ENCODE results near the gene WWOX. TPM values are rescaled to one million over a fixed set of nuclear protein-coding genes. Genes with fewer than 3 reads are reported as not detected.

WWOX gene
- total and polyA plus RNA-seq, 2 experiments from 2014 or later: 22.1 to 123 TPM

DNA sequence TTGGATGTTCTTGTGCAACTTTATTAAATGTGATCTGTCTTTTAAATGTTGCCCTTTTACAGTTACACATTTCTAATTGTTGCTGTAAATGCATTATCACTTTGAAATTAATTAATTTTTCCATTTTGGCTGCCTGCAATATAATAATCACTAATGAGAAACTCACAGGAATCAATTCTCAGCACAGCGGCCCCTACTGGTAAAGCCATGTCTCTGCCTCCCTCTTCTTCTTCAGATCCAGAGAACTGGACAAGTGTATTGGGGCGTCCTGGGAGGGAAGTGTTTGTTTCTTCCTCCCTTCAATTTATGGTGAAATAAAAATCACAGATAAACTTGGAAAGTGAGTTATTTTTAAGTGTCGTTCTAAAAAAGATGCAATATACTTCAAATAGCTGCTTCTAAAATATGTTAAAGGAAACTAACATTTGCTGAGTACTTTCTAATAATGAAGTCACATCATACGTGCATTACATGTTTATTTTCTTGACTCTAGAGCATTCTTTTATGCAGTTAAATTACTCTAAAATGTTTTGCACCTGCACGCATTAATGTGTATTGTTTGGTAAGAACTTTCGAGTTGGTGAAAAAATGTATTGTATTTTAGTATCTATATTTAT lies 338.0 kb downstream of the WWOX start:
- no peaks in the 10 kb centered on the region for H3K4me1 ChIP-seq (ENCODE audit: low read depth)
- peak; percentile 27 to 70 for DNase-seq (ENCODE audit: low read depth in 1 of 2, low spot score in 1 of 2)
- no peaks in the 10 kb centered on the region for H3K9me3 ChIP-seq (ENCODE audit: low read depth)
- no peak overlapping the region for H3K27ac ChIP-seq
- TF ChIP-seq, protein P1, sequence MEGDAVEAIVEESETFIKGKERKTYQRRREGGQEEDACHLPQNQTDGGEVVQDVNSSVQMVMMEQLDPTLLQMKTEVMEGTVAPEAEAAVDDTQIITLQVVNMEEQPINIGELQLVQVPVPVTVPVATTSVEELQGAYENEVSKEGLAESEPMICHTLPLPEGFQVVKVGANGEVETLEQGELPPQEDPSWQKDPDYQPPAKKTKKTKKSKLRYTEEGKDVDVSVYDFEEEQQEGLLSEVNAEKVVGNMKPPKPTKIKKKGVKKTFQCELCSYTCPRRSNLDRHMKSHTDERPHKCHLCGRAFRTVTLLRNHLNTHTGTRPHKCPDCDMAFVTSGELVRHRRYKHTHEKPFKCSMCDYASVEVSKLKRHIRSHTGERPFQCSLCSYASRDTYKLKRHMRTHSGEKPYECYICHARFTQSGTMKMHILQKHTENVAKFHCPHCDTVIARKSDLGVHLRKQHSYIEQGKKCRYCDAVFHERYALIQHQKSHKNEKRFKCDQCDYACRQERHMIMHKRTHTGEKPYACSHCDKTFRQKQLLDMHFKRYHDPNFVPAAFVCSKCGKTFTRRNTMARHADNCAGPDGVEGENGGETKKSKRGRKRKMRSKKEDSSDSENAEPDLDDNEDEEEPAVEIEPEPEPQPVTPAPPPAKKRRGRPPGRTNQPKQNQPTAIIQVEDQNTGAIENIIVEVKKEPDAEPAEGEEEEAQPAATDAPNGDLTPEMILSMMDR (IDR thresholded peaks at IDR 0.05; ENCODE audit: low read depth, low read length): peak; percentile 84
- H3K36me3 ChIP-seq: no peaks in the 10 kb centered on the region
- H3K4me3 ChIP-seq: no peak overlapping the region
- H3K27me3 ChIP-seq: no peaks in the 10 kb centered on the region

DNA sequence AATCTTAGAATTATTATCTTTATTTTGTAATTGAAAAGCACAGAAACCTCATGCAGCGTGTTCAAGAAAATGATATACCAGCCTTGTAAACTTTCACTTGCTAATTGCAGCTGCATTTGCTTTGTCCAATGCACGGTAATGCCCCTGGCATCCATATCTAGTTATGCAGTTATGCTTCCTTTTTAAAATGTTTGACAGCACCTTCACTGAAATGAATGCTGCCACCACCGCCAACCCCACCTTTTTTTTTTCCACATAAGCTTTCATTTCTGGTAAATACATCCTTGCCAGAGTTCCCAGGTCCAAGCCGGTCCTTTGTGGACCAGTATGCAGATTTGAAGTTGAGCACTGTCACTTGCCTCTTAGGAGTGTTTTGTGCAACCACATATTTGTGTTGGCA lies 338.8 kb downstream of the WWOX start:
- TF ChIP-seq, protein P1 (IDR thresholded peaks at IDR 0.05; ENCODE audit: low read depth, low read length): no peak
- Histone ChIP-seq H3K36me3 (no peaks in the 10 kb centered on the region), H3K9me3 (ENCODE audit: low read depth) (no peaks in the 10 kb centered on the region), H3K27me3 (no peaks in the 10 kb centered on the region), H3K27ac (no peak overlapping the region), H3K4me3 (no peak overlapping the region), H3K4me1 (ENCODE audit: low read depth) (no peaks in the 10 kb centered on the region)
- no peak for DNase-seq (ENCODE audit: low read depth in 1 of 2, low spot score in 1 of 2)

DNA sequence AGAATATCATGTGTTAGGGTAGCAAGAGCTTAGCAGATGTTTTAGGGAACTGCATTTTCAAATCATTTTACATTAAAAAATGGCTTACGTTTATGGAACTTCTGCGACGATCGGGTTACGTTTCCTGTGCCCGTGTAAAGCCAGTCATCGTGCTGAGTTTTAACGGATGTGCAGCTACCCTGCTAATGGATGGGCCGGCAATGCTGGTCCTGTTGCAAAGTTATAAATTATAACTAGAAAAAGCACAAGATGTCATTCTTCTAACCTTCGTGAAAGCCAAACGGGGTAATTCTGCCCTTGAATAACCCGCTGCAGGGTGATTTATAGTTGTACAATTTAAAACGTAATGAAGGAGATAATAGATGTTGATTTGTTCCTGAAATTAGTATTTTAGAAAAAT lies 339.2 kb downstream of the WWOX start:
- Histone ChIP-seq H3K27ac (no peak overlapping the region), H3K27me3 (no peaks in the 10 kb centered on the region), H3K9me3 (ENCODE audit: low read depth) (no peaks in the 10 kb centered on the region), H3K36me3 (no peaks in the 10 kb centered on the region), H3K4me3 (no peak overlapping the region), H3K4me1 (ENCODE audit: low read depth) (no peaks in the 10 kb centered on the region)
- DNase-seq (ENCODE audit: low read depth in 1 of 2, low spot score in 1 of 2): no peak
- TF ChIP-seq, protein P1 (IDR thresholded peaks at IDR 0.05; ENCODE audit: low read depth, low read length): no peak

DNA sequence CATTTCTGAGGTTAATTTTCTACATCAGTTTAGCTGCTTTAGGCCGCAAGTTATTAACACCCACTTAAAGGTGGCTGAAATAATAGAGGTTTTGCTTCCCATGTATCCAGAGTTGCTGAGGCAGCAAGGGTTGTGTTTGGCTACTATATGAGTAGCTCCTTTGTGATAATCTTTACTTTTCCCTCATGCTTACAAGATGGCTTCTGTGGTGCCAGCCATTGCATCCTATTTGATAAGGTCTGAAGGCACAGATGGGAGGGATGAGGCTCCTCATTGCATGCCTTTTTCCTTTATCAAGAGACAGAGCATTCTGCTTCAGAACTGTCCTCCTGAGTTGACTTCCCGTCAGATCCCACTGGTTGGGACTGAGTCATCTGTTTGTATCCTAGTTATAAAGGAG lies 340.2 kb downstream of the WWOX start:
- H3K4me1 ChIP-seq (ENCODE audit: low read depth): no peaks in the 10 kb centered on the region
- H3K36me3 ChIP-seq: no peaks in the 10 kb centered on the region
- no peak overlapping the region for H3K27ac ChIP-seq
- H3K27me3 ChIP-seq: no peaks in the 10 kb centered on the region
- no peak overlapping the region for H3K4me3 ChIP-seq
- no peak for DNase-seq (ENCODE audit: low read depth in 1 of 2, low spot score in 1 of 2)
- no peaks in the 10 kb centered on the region for H3K9me3 ChIP-seq (ENCODE audit: low read depth)
- TF ChIP-seq, protein P1 (IDR thresholded peaks at IDR 0.05; ENCODE audit: low read depth, low read length): no peak

DNA sequence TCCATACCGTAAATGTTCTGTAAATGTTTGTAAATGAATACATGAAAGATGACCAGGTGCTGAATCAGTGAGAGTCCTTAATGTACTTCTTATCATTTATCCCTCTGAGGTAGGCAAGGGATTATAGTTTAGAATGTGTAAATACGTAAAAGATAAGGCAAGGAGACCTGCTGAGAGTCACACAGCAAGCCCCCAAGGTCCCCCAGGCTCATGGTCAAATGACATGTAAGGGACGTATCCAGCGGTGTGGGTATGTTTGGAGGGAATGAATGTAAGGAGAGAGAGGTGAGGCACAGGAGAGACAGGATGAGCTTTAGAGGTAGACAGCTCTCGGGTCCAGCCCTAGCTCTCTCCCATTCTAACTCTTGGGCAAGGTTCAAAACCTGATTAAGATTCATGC lies 341.8 kb downstream of the WWOX start:
- Histone ChIP-seq H3K36me3 (no peaks in the 10 kb centered on the region), H3K4me1 (ENCODE audit: low read depth) (no peaks in the 10 kb centered on the region), H3K9me3 (ENCODE audit: low read depth) (no peaks in the 10 kb centered on the region), H3K4me3 (no peak overlapping the region), H3K27ac (no peak overlapping the region), H3K27me3 (no peaks in the 10 kb centered on the region)
- DNase-seq (ENCODE audit: low read depth in 1 of 2, low spot score in 1 of 2): no peak
- TF ChIP-seq, protein P1 (IDR thresholded peaks at IDR 0.05; ENCODE audit: low read depth, low read length): no peak
